ENCODE measurements around the gene GPR149.

- TF ChIP-seq CTCF (IDR thresholded peaks at IDR 0.05) (no peak), POLR2A (IDR thresholded peaks at IDR 0.05) (no peak)
Measured at GRCh38 chr3:154324919-154325318, 105.1 kb downstream of the GPR149 start.
